ENCODE results near the gene DPH3.
A peak's percentile ranks its signal among the peaks of the same experiment; 100 is the strongest.

DPH3 gene

GRCh38 chr3:16290007-16290826, 25.5 kb upstream of the DPH3 start:
- peak; percentile 32 for DNase-seq

GRCh38 chr3:16289144-16289889, 24.6 kb upstream of the DPH3 start:
- DNase-seq = no peak

- DNase-seq = no peak
Measured at GRCh38 chr3:16288664-16289063, 23.9 kb upstream of the DPH3 start.

- no peak for DNase-seq
Measured at GRCh38 chr3:16286751-16287543, 22.2 kb upstream of the DPH3 start.

- no peak for DNase-seq
Measured at GRCh38 chr3:16286161-16286560, 21.4 kb upstream of the DPH3 start.

- no peak for DNase-seq
Measured at GRCh38 chr3:16284633-16285032, 19.9 kb upstream of the DPH3 start.

GRCh38 chr3:16280671-16281070, 15.9 kb upstream of the DPH3 start:
- no peak for DNase-seq

- no peak for DNase-seq
Measured at GRCh38 chr3:16279010-16279801, 14.5 kb upstream of the DPH3 start.

GRCh38 chr3:16277471-16277870, 12.7 kb upstream of the DPH3 start:
- DNase-seq = no peak

GRCh38 chr3:16273867-16274266, 9.1 kb upstream of the DPH3 start:
- DNase-seq = no peak

GRCh38 chr3:16272588-16272987, 7.8 kb upstream of the DPH3 start:
- no peak for DNase-seq

GRCh38 chr3:16270855-16271254, 6.1 kb upstream of the DPH3 start:
- no peak for DNase-seq

- no peak for DNase-seq
Measured at GRCh38 chr3:16266714-16267113, 2.0 kb upstream of the DPH3 start.

GRCh38 chr3:16265455-16265786, 678 bp upstream of the DPH3 start:
- DNase-seq = no peak

GRCh38 chr3:16264174-16264707, 502 bp downstream of the DPH3 start:
- DNase-seq = no peak

GRCh38 chr3:16262174-16262573, 2.6 kb downstream of the DPH3 start:
- DNase-seq = no peak

GRCh38 chr3:16260046-16260445, 4.7 kb downstream of the DPH3 start:
- no peak for DNase-seq

GRCh38 chr3:16258866-16259265, 5.9 kb downstream of the DPH3 start:
- DNase-seq = no peak

- DNase-seq = no peak
Measured at GRCh38 chr3:16258177-16258576, 6.6 kb downstream of the DPH3 start.

GRCh38 chr3:16257309-16257708, 7.4 kb downstream of the DPH3 start:
- no peak for DNase-seq

- DNase-seq = no peak
Measured at GRCh38 chr3:16255726-16256125, 9.0 kb downstream of the DPH3 start.

GRCh38 chr3:16255326-16255725, 9.4 kb downstream of the DPH3 start:
- DNase-seq = no peak

- no peak for DNase-seq
Measured at GRCh38 chr3:16254916-16255315, 9.8 kb downstream of the DPH3 start.

All from RPMI8226 (cell line).